ENCODE data around the gene DPPA3.

DPPA3 gene

DNA sequence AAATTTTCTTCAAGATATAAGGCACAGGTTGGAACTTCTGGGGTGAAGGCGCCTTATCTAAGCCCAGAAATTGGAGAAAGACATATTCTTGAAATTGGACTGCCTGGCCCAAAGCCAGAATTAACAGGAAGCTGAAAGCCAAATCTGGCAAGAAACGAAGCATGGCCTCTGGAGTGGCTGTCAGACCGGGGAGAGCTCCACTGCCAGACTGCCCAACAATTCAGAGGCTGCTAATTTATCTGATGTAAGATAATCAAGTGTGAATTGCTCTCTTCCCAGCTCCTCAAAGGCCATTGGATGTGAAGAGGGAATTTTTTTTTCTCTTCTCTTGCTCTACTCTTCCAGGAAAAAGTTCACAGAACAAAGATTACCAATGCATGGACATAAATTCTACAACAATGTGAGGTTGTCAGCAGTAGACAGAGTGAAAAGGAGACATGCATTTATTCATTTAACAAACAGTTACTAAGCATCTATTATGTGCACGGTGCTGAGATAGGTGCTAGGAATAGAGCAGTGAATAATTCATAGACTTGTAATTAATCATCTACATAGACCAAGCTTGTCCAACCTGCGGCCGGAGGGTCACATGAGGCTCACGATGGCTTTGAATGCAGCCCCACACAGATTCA is 15.6 kb upstream of the DPPA3 start, which contains the start of gene GDF3:
Gene GDF3 (minus strand): TSS at position 210 of the 632 bp plus-strand sequence. CDS start 47 bp downstream, at position 163.
- in situ Hi-C loops (cut with MboI; ENCODE audit: low sequenced_read_pairs, unreplicated experiment) = no loop called here
- TF ChIP-seq, protein P1, sequence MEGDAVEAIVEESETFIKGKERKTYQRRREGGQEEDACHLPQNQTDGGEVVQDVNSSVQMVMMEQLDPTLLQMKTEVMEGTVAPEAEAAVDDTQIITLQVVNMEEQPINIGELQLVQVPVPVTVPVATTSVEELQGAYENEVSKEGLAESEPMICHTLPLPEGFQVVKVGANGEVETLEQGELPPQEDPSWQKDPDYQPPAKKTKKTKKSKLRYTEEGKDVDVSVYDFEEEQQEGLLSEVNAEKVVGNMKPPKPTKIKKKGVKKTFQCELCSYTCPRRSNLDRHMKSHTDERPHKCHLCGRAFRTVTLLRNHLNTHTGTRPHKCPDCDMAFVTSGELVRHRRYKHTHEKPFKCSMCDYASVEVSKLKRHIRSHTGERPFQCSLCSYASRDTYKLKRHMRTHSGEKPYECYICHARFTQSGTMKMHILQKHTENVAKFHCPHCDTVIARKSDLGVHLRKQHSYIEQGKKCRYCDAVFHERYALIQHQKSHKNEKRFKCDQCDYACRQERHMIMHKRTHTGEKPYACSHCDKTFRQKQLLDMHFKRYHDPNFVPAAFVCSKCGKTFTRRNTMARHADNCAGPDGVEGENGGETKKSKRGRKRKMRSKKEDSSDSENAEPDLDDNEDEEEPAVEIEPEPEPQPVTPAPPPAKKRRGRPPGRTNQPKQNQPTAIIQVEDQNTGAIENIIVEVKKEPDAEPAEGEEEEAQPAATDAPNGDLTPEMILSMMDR (IDR thresholded peaks at IDR 0.05; ENCODE audit: borderline replicate concordance, control extremely low read depth, extremely low read depth, insufficient read depth, missing control alignments) = no peak
- DNase-seq (ENCODE audit: low spot score) = no peak

DNA sequence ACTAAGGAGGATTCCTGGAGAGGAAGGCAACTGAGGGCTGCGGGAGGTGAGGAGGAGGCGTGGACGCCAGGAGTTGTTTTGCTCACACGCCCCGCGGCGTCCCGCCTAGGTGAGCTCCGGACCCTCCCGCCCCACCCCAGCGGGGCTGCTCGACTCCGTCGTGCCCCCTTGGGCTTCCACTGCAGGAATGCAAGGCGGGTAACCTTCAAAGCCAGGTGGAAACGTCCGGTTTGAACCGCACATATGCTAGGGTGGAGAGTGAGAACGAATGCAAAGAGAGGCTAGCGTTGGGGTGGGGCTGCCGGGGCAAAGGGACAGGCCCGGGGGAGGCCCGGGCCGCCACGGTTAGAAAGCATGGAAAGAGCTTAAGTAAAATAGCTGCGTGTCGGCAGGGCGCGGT is 5.4 kb upstream of the DPPA3 start:
- no peak for DNase-seq (ENCODE audit: low spot score)
- in situ Hi-C loops (cut with MboI; ENCODE audit: low sequenced_read_pairs, unreplicated experiment) = no loop called here
- TF ChIP-seq, protein P1 (IDR thresholded peaks at IDR 0.05; ENCODE audit: borderline replicate concordance, control extremely low read depth, extremely low read depth, insufficient read depth, missing control alignments) = no peak

DNA sequence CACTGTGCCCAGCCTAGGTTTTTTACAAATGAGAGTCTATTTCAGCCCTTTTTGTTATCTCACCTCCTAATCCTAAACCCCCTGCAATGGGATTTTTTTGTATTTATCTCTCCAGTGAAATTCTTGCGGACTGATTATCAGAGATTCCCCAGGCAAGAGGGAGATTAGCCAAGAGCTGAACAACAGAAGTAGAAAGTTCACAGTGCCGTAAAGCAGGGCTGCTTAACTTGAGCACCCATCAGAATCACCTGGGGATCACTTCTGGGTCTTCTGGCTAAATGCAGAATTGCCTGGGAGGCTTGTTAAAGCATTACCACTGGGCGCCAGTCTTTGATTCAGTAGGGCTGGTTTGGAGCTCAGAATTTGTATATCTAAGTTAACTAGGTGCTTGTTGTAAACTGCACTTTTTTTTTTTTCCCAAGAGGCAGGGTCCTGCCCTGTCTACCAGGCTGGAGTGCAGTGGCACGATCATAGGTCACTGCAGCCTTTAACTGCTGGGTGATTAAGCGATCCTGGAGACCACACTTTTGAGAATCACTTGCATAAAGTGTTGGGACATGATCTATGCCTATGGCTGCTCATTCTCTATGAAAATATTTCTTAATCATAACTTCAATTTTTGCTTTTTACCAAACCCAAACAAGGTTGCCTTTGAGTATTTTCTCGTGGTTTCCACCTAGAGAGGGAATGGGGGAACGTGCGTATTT is 1.1 kb upstream of the DPPA3 start:
- TF ChIP-seq, protein P1 (IDR thresholded peaks at IDR 0.05; ENCODE audit: borderline replicate concordance, control extremely low read depth, extremely low read depth, insufficient read depth, missing control alignments) = no peak
- DNase-seq (ENCODE audit: low spot score) = no peak
- in situ Hi-C loops (cut with MboI; ENCODE audit: low sequenced_read_pairs, unreplicated experiment) = no loop called here

DNA sequence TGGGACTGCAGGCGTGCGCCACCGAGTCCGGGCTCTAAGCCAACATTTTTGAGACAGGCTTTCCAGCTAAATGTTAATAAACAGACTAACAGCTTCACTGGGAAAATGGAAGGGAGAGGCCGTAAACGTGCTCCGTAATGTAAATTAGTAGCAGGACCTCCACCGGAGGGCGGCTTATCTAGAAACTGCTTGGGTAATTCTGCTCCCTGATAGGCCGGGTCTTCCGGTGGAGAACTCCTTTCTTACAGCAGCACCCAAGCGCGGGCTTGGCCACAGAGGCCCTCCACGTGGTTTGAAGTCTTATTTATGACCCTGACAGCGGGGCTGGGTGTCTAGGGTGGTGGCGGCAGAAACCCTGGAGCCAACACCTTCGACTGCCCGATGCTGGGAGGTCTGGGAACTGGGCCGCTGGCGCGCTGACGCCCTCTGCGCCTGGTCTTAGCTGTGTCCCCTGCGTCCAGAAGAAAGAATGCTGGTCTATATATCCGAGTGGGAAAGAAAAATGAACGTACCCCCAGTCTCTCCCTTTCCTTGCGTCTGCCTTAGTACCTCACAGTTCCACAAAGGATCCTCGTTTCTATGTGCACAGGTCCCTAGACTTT is 1.7 kb downstream of the DPPA3 start:
- DNase-seq (ENCODE audit: low spot score) = no peak
- TF ChIP-seq, protein P1 (IDR thresholded peaks at IDR 0.05; ENCODE audit: borderline replicate concordance, control extremely low read depth, extremely low read depth, insufficient read depth, missing control alignments) = no peak
- in situ Hi-C loops (cut with MboI; ENCODE audit: low sequenced_read_pairs, unreplicated experiment) = no loop called here

DNA sequence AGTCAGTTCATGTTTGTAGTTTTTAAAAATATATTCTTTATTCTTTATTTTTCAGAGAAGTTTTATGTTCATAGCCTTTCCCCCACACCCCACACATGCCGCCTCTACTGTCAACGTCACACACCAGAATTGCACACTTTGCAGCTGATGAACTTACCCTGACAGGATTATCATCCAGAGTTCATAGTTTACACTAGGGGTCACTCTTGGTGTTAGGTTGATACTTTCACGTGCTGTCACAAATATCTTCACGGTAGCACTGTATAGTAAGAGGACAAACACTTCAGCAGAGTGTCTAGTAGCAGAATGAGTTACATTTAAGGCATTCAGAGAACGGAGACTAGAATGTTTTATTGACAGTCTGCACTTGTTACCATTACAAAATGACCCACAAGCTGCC is 5.1 kb downstream of the DPPA3 start:
- in situ Hi-C loops (cut with MboI; ENCODE audit: low sequenced_read_pairs, unreplicated experiment) = no loop called here
- DNase-seq (ENCODE audit: low spot score) = no peak
- TF ChIP-seq, protein P1 (IDR thresholded peaks at IDR 0.05; ENCODE audit: borderline replicate concordance, control extremely low read depth, extremely low read depth, insufficient read depth, missing control alignments) = no peak

DNA sequence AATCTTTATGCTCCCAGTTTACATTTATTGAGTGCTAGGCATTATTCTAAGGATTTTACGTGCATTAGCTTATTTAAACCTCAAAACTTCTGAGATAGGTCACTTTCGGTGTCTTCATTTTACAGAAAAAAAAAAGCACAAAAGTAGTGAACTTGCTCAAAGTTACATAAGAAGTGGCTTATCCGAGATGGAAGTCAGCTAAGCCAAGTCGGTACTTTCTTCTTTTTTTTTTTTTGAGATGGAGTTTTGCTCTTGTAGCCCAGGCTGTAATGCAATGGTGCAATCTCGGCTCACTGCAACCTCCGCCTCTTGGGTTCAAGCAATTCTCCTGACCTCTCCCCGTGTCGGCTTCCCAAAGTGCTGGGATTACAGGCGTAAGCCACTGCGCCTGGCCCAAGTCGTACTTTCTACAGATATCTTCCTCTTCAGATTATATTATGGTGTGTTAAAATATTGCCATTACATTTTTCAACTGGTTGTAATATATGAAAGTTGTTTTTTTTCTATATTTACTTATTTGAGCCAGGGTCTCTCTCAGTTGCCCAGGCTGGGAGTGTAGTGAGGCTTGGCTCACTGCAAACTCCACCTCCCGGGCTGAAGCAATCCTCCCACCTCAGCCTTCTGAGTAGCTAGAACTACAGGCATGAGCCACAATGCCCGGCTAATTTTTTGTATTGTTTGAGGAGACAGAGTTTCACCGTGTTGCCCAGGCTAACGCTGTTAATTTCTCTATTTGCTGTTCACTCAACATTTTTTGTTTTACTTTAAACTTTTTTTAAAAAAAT is 8.9 kb downstream of the DPPA3 start:
- DNase-seq (ENCODE audit: low spot score) = no peak
- in situ Hi-C loops (cut with MboI; ENCODE audit: low sequenced_read_pairs, unreplicated experiment) = no loop called here
- TF ChIP-seq, protein P1 (IDR thresholded peaks at IDR 0.05; ENCODE audit: borderline replicate concordance, control extremely low read depth, extremely low read depth, insufficient read depth, missing control alignments) = no peak

Measured in GM13976 (cell line).